Mesenchymal stem cell (in vitro differentiated cells and primary cell): ENCODE data around the gene PIP4K2A.
A peak's percentile ranks its signal among the peaks of the same experiment; 100 is the strongest.

Experiments
- DNase-seq: peaks from one replicate; pipeline ENCODE4 v3.0.0-alpha.2; 2013
- H2AFZ ChIP-seq: one replicate; pipeline ENCODE4 v1.6.1; 2013; ENCODE audit warnings: low read depth, mild to moderate bottlenecking, control low read depth, inconsistent platforms, low read length, moderate library complexity
- H2AK5ac ChIP-seq: 2 replicates; pipeline ENCODE4 v1.6.1; 2013; ENCODE audit warnings: low read length, moderate library complexity, mild to moderate bottlenecking, inconsistent platforms; ENCODE audit not compliant: severe bottlenecking
- H2BK120ac ChIP-seq: one replicate; pipeline ENCODE4 v1.6.1; 2013; ENCODE audit warnings: low read depth, mild to moderate bottlenecking, inconsistent platforms, low read length, moderate library complexity
- H2BK12ac ChIP-seq, 2 experiments: one replicate each; pipeline ENCODE4 v1.6.1; 2013; ENCODE audit warnings: inconsistent platforms in 2 of 2, low read length in 2 of 2, mild to moderate bottlenecking in 2 of 2, moderate library complexity in 2 of 2, control low read depth in 1 of 2
- H2BK15ac ChIP-seq: one replicate; pipeline ENCODE4 v1.6.1; 2013; ENCODE audit warnings: mild to moderate bottlenecking, low read depth, inconsistent platforms; ENCODE audit not compliant: poor library complexity, severe bottlenecking
- H2BK5ac ChIP-seq: 2 replicates; pipeline ENCODE4 v1.6.1; 2013; ENCODE audit warnings: low read depth, mild to moderate bottlenecking, low read length, control low read depth, inconsistent platforms; ENCODE audit not compliant: poor library complexity, severe bottlenecking
- H3K14ac ChIP-seq, 2 experiments: one replicate each; pipeline ENCODE4 v1.6.1; 2013; ENCODE audit warnings: inconsistent platforms in 2 of 2, low read length in 2 of 2, control low read depth in 1 of 2, mild to moderate bottlenecking in 1 of 2, moderate library complexity in 1 of 2
- H3K18ac ChIP-seq, 2 experiments: one replicate each; pipeline ENCODE4 v1.6.1; 2013; ENCODE audit warnings: inconsistent platforms in 2 of 2, low read length in 2 of 2, control low read depth in 1 of 2, low read depth in 1 of 2, mild to moderate bottlenecking in 1 of 2
- H3K23ac ChIP-seq, 2 experiments: one replicate each; pipeline ENCODE4 v1.6.1; 2013; ENCODE audit warnings: inconsistent platforms in 2 of 2, low read length in 2 of 2, mild to moderate bottlenecking in 2 of 2, moderate library complexity in 2 of 2, control low read depth in 1 of 2
- H3K27ac ChIP-seq: 2 replicates; pipeline ENCODE4 v1.5.1; 2013; ENCODE audit warnings: mild to moderate bottlenecking, moderate library complexity, low read length, control low read depth, inconsistent platforms; ENCODE audit not compliant: poor library complexity, severe bottlenecking
- H3K27me3 ChIP-seq, 2 experiments: 2 replicates each; pipeline versions ENCODE4 v1.6.1 to v1.7.0; 2013; ENCODE audit warnings: low read length in 2 of 2, mild to moderate bottlenecking in 2 of 2, moderate library complexity in 2 of 2, control low read depth in 1 of 2, inconsistent platforms in 1 of 2; ENCODE audit not compliant: control insufficient read depth in 1 of 2, insufficient read depth in 1 of 2
- H3K36me3 ChIP-seq, 2 experiments: 2 replicates each; pipeline versions ENCODE4 v1.6.1 to v1.7.0; 2013; ENCODE audit warnings: low read length in 2 of 2, control low read depth in 1 of 2, inconsistent platforms in 1 of 2, low read depth in 1 of 2, mild to moderate bottlenecking in 1 of 2; ENCODE audit not compliant: insufficient read depth in 2 of 2, control insufficient read depth in 1 of 2
- H3K4ac ChIP-seq, 2 experiments: one replicate each; pipeline ENCODE4 v1.6.1; 2013; ENCODE audit warnings: inconsistent platforms in 2 of 2, low read length in 2 of 2, mild to moderate bottlenecking in 2 of 2, moderate library complexity in 2 of 2, control low read depth in 1 of 2, low read depth in 1 of 2
- H3K4me1 ChIP-seq: 2 replicates; pipeline ENCODE4 v1.6.1; 2013; ENCODE audit warnings: low read depth, low read length, control low read depth; ENCODE audit not compliant: control insufficient read depth, insufficient read depth
- H3K4me2 ChIP-seq: 2 replicates; pipeline ENCODE4 v1.6.1; 2013; ENCODE audit warnings: low read length, mild to moderate bottlenecking, inconsistent platforms; ENCODE audit not compliant: poor library complexity, severe bottlenecking
- H3K4me3 ChIP-seq, 2 experiments: 2 replicates each; pipeline versions ENCODE4 v1.5.1 to v1.7.0; 2013; ENCODE audit warnings: low read length in 2 of 2, mild to moderate bottlenecking in 2 of 2, control low read depth in 1 of 2, low read depth in 1 of 2; ENCODE audit not compliant: insufficient read depth in 1 of 2
- H3K79me1 ChIP-seq: replicated peaks from 2 replicates; pipeline ENCODE4 v1.6.1; 2013; ENCODE audit warnings: mild to moderate bottlenecking, control low read depth, low read length, inconsistent platforms; ENCODE audit not compliant: poor library complexity, severe bottlenecking
- H3K9ac ChIP-seq: 2 replicates; pipeline ENCODE4 v1.7.0; 2013; ENCODE audit warnings: mild to moderate bottlenecking, low read length, moderate library complexity
- H3K9me3 ChIP-seq: 2 replicates; pipeline ENCODE4 v1.7.0; 2013; ENCODE audit warnings: mild to moderate bottlenecking, low read length; ENCODE audit not compliant: control insufficient read depth
- H4K8ac ChIP-seq: one replicate; pipeline ENCODE4 v1.6.1; 2013; ENCODE audit warnings: inconsistent platforms, mild to moderate bottlenecking, low read length, moderate library complexity
- H4K91ac ChIP-seq: one replicate; pipeline ENCODE4 v1.6.1; 2013; ENCODE audit warnings: mild to moderate bottlenecking, low read length, inconsistent platforms
- WGBS: methylation state at CpG from one replicate; pipeline ENCODE4 v1.1.7; 2013; ENCODE audit warnings: mixed read lengths; 5-methylcytosine and 5-hydroxymethylcytosine counted together

PIP4K2A gene

GRCh38 chr10:22754296-22754695 is 39.9 kb upstream of the PIP4K2A start:
- H3K4me2 ChIP-seq, result no peak overlapping the region
- no peak overlapping the region for H3K23ac ChIP-seq
- H4K8ac ChIP-seq, result no peak overlapping the region
- DNase-seq, result no peak
- no peaks in the 10 kb centered on the region for H3K79me1 ChIP-seq
- H2BK12ac ChIP-seq, result no peak overlapping the region
- no peaks in the 10 kb centered on the region for H3K9me3 ChIP-seq
- no peak overlapping the region for H2AFZ ChIP-seq
- no peak overlapping the region for H3K4ac ChIP-seq
- H4K91ac ChIP-seq, result no peak overlapping the region
- H3K14ac ChIP-seq, result peak overlapping the region in 1 of 2 experiments; percentile 35
- no peak overlapping the region for H3K18ac ChIP-seq
- no peak overlapping the region for H2BK120ac ChIP-seq
- no peak overlapping the region for H2AK5ac ChIP-seq
- H2BK5ac ChIP-seq, result no peak overlapping the region
- WGBS, result 100% methylated on average over 3 of the region's 4 CpGs
- H3K27ac ChIP-seq, result no peak overlapping the region
- H3K27me3 ChIP-seq, result no peaks in the 10 kb centered on the region
- H3K4me3 ChIP-seq, result no peak overlapping the region
- H2BK15ac ChIP-seq, result no peak overlapping the region
- no peak overlapping the region for H3K9ac ChIP-seq
- no peaks in the 10 kb centered on the region for H3K36me3 ChIP-seq
- H3K4me1 ChIP-seq, result no peaks in the 10 kb centered on the region

GRCh38 chr10:22753786-22754185 is 39.4 kb upstream of the PIP4K2A start:
- no peak overlapping the region for H2BK12ac ChIP-seq
- H4K8ac ChIP-seq, result no peak overlapping the region
- H2BK120ac ChIP-seq, result no peak overlapping the region
- H3K4me1 ChIP-seq, result no peaks in the 10 kb centered on the region
- no peak overlapping the region for H3K27ac ChIP-seq
- no peaks in the 10 kb centered on the region for H3K9me3 ChIP-seq
- no peak overlapping the region for H3K4ac ChIP-seq
- H4K91ac ChIP-seq, result no peak overlapping the region
- H3K4me2 ChIP-seq, result no peak overlapping the region
- H2AK5ac ChIP-seq, result no peak overlapping the region
- no peaks in the 10 kb centered on the region for H3K27me3 ChIP-seq
- WGBS, result 56% methylated on average over 1 of the region's 3 CpGs
- H3K23ac ChIP-seq, result no peak overlapping the region
- no peak for DNase-seq
- H2AFZ ChIP-seq, result no peak overlapping the region
- H3K4me3 ChIP-seq, result no peak overlapping the region
- no peaks in the 10 kb centered on the region for H3K36me3 ChIP-seq
- no peak overlapping the region for H3K18ac ChIP-seq
- H3K9ac ChIP-seq, result no peak overlapping the region
- H3K14ac ChIP-seq, result no peak overlapping the region
- H3K79me1 ChIP-seq, result no peaks in the 10 kb centered on the region
- no peak overlapping the region for H2BK5ac ChIP-seq
- no peak overlapping the region for H2BK15ac ChIP-seq

DNA sequence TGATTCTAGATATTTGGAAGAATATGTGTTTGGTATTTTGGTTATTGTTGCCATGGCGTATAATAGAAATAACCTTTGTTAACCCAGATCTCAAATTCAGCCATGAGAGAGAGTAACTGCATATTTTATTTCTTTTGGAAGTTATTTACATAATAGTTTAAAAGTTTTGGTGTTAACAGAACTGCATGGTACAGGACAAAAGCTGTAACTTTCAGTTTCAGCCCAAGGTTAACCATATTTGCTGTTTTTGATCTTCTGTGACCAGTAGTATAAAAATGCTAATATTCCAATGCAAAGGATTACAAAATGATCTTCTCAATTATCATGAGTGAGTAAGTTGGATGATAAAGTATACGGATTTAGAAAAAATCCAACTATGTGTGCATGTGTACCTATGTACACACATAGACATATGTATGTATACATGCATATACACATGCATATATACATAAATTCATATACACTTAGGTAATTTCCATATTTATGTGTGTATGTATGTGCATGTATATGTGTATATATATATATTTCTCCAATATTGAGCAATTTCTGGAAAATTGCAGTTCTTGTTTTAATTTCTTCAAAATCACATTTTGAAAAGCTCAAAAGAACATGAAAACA is 38.0 kb upstream of the PIP4K2A start:
- no peak overlapping the region for H2BK5ac ChIP-seq
- H3K36me3 ChIP-seq, result no peaks in the 10 kb centered on the region
- WGBS, result no CpG with 5 or more reads among the region's 2 CpGs
- H2AK5ac ChIP-seq, result no peak overlapping the region
- no peak overlapping the region for H3K27ac ChIP-seq
- no peak overlapping the region for H2BK12ac ChIP-seq
- no peak overlapping the region for H2BK15ac ChIP-seq
- H4K91ac ChIP-seq, result no peak overlapping the region
- no peak overlapping the region for H4K8ac ChIP-seq
- H3K14ac ChIP-seq, result no peak overlapping the region
- no peak overlapping the region for H3K4ac ChIP-seq
- H3K18ac ChIP-seq, result no peak overlapping the region
- no peak overlapping the region for H3K9ac ChIP-seq
- no peak for DNase-seq
- H3K4me2 ChIP-seq, result no peak overlapping the region
- H2BK120ac ChIP-seq, result no peak overlapping the region
- no peaks in the 10 kb centered on the region for H3K4me1 ChIP-seq
- H3K9me3 ChIP-seq, result no peaks in the 10 kb centered on the region
- H2AFZ ChIP-seq, result no peak overlapping the region
- H3K23ac ChIP-seq, result no peak overlapping the region
- H3K27me3 ChIP-seq, result no peaks in the 10 kb centered on the region
- H3K4me3 ChIP-seq, result no peak overlapping the region
- H3K79me1 ChIP-seq, result no peaks in the 10 kb centered on the region

- Histone ChIP-seq H3K23ac (no peak overlapping the region), H3K79me1 (no peaks in the 10 kb centered on the region), H3K36me3 (no peaks in the 10 kb centered on the region), H3K9ac (no peak overlapping the region), H2BK120ac (no peak overlapping the region), H4K8ac (no peak overlapping the region), H2BK12ac (no peak overlapping the region), H3K27ac (no peak overlapping the region), H3K9me3 (no peaks in the 10 kb centered on the region), H3K4me3 (no peak overlapping the region), H3K4ac (no peak overlapping the region), H3K4me2 (no peak overlapping the region), H2BK5ac (no peak overlapping the region), H3K18ac (no peak overlapping the region), H2AK5ac (no peak overlapping the region), H3K14ac (no peak overlapping the region), H3K27me3 (no peaks in the 10 kb centered on the region), H2AFZ (no peak overlapping the region), H3K4me1 (no peaks in the 10 kb centered on the region), H2BK15ac (no peak overlapping the region), H4K91ac (no peak overlapping the region)
- no peak for DNase-seq
- WGBS, result no CpG with 5 or more reads among the region's 2 CpGs
Measured at GRCh38 chr10:22750131-22750530, 35.8 kb upstream of the PIP4K2A start.
